Ovary (tissue), 1 donor: ENCODE results near the gene NTNG2.

Experiments used
- EP300 ChIP-seq: sonication (generic); formaldehyde crosslinking; IDR thresholded peaks from one replicate; pipeline ENCODE4 v1.6.1; 2017; ENCODE audit warnings: antibody characterized with exemption
- POLR2A ChIP-seq: fragments of 450-650 bp; IDR thresholded peaks from one replicate; pipeline ENCODE4 v1.6.1; 2017; ENCODE audit warnings: antibody characterized with exemption, mild to moderate bottlenecking, moderate library complexity

DNA sequence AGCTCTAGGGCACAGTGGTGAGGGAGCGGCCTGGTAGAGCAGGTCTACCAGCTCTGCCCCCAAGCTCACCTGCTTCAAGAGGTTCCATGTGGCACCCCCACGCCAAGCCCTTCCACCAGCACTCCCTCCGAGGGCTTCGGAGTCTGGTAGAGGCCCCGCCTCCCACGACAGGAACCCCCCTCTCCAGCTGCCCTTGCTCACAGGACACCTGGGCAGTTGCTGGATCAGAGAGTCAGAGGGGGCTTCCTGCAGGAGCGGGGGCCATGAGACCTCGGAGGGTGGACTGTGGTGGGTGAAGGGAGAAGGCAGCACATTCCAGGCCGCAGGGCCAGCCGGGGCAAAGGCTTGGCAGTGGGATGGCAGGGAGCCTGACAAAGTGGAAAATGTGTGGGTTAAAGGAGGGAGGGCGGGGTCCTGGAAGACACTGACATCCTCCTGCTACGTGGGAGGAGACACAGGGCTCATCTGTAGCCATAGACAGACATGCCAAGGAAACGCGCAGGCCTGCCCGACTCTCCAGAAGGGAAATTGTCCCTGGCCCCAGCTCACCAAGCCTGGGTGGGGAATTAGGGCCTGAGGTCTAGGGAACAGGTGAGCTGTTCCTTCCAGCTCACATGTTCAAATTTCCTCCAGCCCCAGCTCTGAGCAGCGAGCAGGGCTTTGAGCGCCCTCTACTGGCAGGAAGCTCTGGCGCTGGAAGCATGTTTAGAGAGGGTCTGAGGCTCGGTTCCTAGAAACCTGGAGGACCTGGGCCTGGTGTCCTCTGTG lies 74.2 kb downstream of the NTNG2 start:
- TF ChIP-seq EP300 (no peak), POLR2A (no peak)
